ENCODE data around the gene PLEKHH1.
"Not testable (repeated sequence)": the region's sequence is repeated elsewhere in the genome, so short reads cannot be mapped to it uniquely, and the experiment has no call there.

DNA sequence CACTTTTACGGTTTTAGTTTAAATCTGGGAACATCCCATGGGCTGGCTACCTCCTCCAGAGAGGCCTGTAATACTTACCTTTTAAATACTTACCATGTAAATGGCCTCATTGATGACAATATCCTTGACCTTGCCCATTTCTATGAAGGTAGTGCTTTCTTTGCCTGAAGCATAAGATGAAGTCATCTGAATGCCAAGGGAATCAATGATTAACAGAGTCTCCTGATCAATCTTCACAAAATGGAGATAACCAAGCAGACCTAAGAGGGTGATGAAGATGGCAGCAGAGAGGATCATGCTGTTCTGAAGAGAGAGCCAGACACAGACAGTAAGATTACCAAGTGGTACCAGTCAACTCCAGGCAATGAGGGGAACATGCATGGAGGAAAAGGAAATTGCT, 60.6 kb downstream of the PLEKHH1 start:
- TF ChIP-seq, protein P1, sequence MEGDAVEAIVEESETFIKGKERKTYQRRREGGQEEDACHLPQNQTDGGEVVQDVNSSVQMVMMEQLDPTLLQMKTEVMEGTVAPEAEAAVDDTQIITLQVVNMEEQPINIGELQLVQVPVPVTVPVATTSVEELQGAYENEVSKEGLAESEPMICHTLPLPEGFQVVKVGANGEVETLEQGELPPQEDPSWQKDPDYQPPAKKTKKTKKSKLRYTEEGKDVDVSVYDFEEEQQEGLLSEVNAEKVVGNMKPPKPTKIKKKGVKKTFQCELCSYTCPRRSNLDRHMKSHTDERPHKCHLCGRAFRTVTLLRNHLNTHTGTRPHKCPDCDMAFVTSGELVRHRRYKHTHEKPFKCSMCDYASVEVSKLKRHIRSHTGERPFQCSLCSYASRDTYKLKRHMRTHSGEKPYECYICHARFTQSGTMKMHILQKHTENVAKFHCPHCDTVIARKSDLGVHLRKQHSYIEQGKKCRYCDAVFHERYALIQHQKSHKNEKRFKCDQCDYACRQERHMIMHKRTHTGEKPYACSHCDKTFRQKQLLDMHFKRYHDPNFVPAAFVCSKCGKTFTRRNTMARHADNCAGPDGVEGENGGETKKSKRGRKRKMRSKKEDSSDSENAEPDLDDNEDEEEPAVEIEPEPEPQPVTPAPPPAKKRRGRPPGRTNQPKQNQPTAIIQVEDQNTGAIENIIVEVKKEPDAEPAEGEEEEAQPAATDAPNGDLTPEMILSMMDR (IDR thresholded peaks at IDR 0.05): not testable (repeated sequence)
- TF ChIP-seq EZH2, EZH2phosphoT487 (IDR thresholded peaks at IDR 0.05): not testable (repeated sequence)
